HFFc6 (cell line): ENCODE measurements around the gene RET. TPM values are rescaled to one million over a fixed set of nuclear protein-coding genes. Genes with fewer than 3 reads are reported as not detected.

ENCODE experiments used
- DNase-seq: peaks from one replicate; pipeline ENCODE4 v3.0.0-alpha.2; 2018
- H3K27ac Mint-ChIP-seq: 2 replicates; pipeline ENCODE4 v1.8.0; 2020; ENCODE audit warnings: mild to moderate bottlenecking, mixed read lengths
- H3K27me3 Mint-ChIP-seq: 2 replicates; pipeline ENCODE4 v1.8.0; 2021; ENCODE audit warnings: mild to moderate bottlenecking, moderate library complexity, mixed read lengths; ENCODE audit not compliant: insufficient read depth
- H3K36me3 Mint-ChIP-seq: 2 replicates; pipeline ENCODE4 v1.8.0; 2021; ENCODE audit warnings: low read depth, mixed read lengths
- H3K4me1 Mint-ChIP-seq: 2 replicates; pipeline ENCODE4 v1.8.0; 2020; ENCODE audit warnings: low read depth, mixed read lengths
- H3K4me3 Mint-ChIP-seq: 2 replicates; pipeline ENCODE4 v1.8.0; 2020; ENCODE audit warnings: mild to moderate bottlenecking, moderate library complexity, mixed read lengths
- H3K9me3 Mint-ChIP-seq: 2 replicates; pipeline ENCODE4 v1.8.0; 2020; ENCODE audit warnings: mild to moderate bottlenecking, mixed read lengths
- total RNA-seq, 6 experiments: library from RNA; stranded (reverse); fragmentation: NEBNext Ultra II Directional; extraction: Animal tissue kit (Norgen Biotek cat#: 25700); gene quantifications; 2 replicates in 1 of 6; 3 replicates in 5 of 6; pipeline ENCODE4 v1.2.3, GENCODE V29; 2021
- TF ChIP-seq, protein P1 (sequence below): fragments of 200-600 bp; sonication (generic); IDR thresholded peaks from 2 replicates; pipeline ENCODE4 v1.5.0; 2021; ENCODE audit warnings: antibody characterized with exemption, mild to moderate bottlenecking

RET gene
- total RNA-seq, 6 experiments from 2014 or later = 0.08 to 0.62 (median 0.46) TPM; not detected in 1

DNA sequence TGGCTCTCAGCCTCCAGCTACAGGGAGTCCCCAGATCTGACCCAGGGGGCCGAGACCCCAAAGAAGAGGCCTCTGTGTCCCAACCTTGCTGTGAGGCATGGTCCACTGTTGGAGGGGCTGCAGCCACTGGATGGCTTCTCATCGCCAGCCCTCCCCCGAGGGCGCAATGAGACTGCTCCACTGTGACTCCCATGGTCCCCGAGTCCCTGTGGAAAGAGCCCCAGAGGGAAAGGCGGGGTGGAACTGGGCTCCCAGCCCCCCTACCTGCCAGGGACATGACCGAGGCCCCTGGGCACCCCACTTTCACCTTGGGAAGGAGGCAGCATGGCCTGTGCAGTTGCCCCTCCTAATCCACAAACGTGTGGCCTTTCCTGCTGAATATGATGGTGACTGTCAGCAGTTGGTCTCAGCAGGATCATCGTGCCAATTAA is 33.5 kb upstream of the RET start:
- TF ChIP-seq, protein P1, sequence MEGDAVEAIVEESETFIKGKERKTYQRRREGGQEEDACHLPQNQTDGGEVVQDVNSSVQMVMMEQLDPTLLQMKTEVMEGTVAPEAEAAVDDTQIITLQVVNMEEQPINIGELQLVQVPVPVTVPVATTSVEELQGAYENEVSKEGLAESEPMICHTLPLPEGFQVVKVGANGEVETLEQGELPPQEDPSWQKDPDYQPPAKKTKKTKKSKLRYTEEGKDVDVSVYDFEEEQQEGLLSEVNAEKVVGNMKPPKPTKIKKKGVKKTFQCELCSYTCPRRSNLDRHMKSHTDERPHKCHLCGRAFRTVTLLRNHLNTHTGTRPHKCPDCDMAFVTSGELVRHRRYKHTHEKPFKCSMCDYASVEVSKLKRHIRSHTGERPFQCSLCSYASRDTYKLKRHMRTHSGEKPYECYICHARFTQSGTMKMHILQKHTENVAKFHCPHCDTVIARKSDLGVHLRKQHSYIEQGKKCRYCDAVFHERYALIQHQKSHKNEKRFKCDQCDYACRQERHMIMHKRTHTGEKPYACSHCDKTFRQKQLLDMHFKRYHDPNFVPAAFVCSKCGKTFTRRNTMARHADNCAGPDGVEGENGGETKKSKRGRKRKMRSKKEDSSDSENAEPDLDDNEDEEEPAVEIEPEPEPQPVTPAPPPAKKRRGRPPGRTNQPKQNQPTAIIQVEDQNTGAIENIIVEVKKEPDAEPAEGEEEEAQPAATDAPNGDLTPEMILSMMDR = no peak
- Mint-ChIP-seq H3K27me3 (peaks cover 12% of the 10 kb centered on the region), H3K27ac (no peak overlapping the region), H3K4me1 (peaks cover 4% of the 10 kb centered on the region), H3K4me3 (no peak overlapping the region), H3K9me3 (no peaks in the 10 kb centered on the region), H3K36me3 (no peaks in the 10 kb centered on the region)
- DNase-seq = no peak

DNA sequence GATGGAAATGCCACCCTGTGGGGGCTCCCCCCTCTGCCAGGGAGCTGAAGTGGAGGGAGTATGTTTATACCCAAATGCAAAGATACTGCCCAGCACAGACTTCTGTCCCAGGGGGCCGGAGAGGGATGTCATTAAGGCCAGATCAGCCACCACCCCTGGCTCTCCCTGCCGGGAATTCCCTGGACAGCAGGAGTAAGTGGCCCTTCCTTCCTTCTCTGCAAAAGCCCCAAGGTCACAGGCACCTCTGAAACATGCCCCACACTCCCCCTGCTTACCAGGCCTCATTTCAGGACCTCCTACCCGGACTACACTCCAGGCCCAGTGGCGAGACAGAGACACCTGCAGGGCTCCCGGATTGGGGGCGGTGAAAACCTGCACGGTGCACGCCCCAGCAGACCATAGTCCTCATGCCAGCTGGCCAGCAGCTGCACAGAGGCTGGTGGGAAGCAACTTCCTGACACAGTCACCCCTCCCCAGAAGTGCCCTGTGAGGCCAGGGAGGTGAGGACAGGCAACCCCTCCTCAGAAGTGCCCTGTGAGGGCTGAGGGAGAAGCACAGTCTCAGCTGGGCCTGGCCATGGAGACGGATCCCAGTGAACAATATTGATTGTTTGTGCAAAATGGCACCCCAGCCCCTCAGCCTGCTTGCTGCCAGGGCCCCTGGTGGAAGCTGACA is 33.0 kb upstream of the RET start:
- Mint-ChIP-seq H3K9me3 (no peaks in the 10 kb centered on the region), H3K36me3 (no peaks in the 10 kb centered on the region), H3K4me1 (peaks cover 9% of the 10 kb centered on the region), H3K4me3 (no peak overlapping the region), H3K27me3 (peaks cover 12% of the 10 kb centered on the region), H3K27ac (no peak overlapping the region)
- no peak for DNase-seq
- TF ChIP-seq, protein P1 = no peak

DNA sequence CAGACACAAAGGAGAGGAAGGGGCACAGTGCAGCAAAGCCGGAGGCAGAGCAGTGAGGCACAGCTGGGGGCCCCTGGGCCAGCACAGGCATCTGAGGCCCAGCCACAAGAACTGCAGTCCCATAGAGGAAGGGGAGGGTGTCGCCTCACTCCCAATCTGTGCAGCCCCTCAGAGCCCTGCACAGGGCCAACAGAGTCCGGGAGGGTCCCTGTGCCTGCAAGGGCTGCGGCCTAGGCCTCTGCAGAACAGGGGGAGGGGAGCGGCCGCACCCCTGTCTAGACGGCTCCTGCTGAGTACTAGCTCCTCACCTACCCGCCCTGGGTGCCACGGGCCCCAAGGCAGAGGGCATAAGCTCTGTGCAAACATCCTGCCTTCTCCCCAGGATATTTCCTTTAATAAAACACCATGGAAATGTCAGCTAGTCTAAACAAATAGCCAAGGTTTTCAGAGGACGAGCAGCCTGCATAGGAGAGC is 32.4 kb upstream of the RET start:
- peaks cover 15% of the 10 kb centered on the region for H3K4me1 Mint-ChIP-seq
- no peaks in the 10 kb centered on the region for H3K36me3 Mint-ChIP-seq
- TF ChIP-seq, protein P1 = no peak
- no peak overlapping the region for H3K4me3 Mint-ChIP-seq
- no peak for DNase-seq
- H3K27me3 Mint-ChIP-seq = peaks cover 13% of the 10 kb centered on the region
- no peak overlapping the region for H3K27ac Mint-ChIP-seq
- H3K9me3 Mint-ChIP-seq = no peaks in the 10 kb centered on the region

DNA sequence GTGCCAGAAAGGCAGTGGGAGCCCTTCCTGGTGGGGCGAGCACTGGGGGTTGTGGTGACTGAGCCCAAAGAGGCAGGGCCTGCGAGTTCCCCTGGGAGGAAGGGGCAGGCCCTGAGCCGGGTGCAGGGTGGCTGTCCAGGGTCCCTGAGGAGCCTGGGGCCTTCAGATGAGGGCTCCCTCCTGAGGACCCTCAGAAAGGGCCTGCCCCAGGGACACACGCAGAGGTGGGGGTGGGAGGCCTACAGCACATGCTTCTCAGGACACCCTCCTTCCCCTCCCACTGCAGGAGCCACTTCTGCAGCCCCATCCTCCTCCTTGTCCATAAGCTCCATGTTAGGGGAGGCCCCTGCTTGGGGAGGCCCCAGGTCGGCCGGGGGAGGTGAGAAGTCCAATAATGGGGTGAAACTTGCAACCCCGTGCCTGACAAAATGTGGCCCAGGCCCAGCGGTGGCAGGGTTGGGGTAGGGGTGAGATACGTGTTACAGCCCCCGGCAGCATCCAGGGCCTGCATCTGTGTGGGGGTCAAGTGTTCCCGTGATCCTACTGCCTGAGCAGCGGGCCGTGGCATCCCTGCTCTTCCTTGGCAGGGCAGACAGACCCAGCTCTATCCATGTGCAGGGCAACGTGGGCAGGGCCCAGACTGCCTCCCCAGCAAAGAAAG is 31.8 kb upstream of the RET start:
- H3K4me3 Mint-ChIP-seq = no peak overlapping the region
- DNase-seq = no peak
- TF ChIP-seq, protein P1 = no peak

DNA sequence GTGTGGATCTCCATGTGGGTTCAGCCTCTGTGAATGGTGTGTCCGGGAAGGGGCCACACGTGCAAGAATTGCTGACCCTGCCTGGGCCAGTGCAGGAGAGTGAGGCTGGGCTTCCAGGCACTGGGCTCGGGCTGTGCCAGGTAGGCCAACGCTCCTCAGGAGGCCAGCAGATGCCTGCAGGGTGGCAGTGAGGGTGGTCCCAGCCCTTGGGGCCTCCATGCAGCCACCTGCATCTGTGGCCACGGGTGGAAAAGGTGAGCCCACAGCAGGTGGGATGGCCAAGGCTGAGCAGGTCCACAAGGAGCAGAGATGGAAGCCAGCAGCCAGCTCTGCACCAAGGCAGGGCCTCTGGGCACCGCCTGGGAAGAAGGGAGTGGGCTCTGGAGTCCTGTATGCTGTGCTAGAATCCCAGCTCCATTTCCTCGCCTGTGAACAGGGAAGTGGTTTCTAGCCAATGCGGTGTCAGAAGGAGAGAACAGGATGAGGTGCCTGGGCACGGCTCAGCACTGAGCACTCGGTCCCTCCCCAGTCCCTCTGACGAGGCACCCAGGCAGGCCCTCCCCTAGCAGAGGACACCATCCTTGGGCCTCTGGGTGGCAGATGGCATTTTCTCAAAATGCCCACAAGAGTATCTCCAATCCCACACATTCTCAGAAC is 31.1 kb upstream of the RET start:
- TF ChIP-seq, protein P1 = no peak
- no peak for DNase-seq
- peaks cover 9% of the 10 kb centered on the region for H3K27me3 Mint-ChIP-seq
- H3K9me3 Mint-ChIP-seq = no peaks in the 10 kb centered on the region
- no peaks in the 10 kb centered on the region for H3K36me3 Mint-ChIP-seq
- H3K4me1 Mint-ChIP-seq = peaks cover 22% of the 10 kb centered on the region
- no peak overlapping the region for H3K4me3 Mint-ChIP-seq
- H3K27ac Mint-ChIP-seq = no peak overlapping the region

More for the DNA sequence above, 31.8 kb upstream of the RET start:
- H3K9me3 Mint-ChIP-seq = no peaks in the 10 kb centered on the region
- H3K4me1 Mint-ChIP-seq = peaks cover 18% of the 10 kb centered on the region
- H3K36me3 Mint-ChIP-seq = no peaks in the 10 kb centered on the region
- H3K27me3 Mint-ChIP-seq = peaks cover 13% of the 10 kb centered on the region
- no peak overlapping the region for H3K27ac Mint-ChIP-seq
